KG1 (cell line): ENCODE results near the gene FYN.
"Not testable (repeated sequence)": the region's sequence is repeated elsewhere in the genome, so short reads cannot be mapped to it uniquely, and the experiment has no call there.

ENCODE experiments used
- DNase-seq: peaks from one replicate; lab custom pipeline; 2025; lab: John Stamatoyannopoulos, UW

FYN gene

GRCh38 chr6:111850295-111850937 is 22.8 kb downstream of the FYN start:
- DNase-seq, result no peak

DNA sequence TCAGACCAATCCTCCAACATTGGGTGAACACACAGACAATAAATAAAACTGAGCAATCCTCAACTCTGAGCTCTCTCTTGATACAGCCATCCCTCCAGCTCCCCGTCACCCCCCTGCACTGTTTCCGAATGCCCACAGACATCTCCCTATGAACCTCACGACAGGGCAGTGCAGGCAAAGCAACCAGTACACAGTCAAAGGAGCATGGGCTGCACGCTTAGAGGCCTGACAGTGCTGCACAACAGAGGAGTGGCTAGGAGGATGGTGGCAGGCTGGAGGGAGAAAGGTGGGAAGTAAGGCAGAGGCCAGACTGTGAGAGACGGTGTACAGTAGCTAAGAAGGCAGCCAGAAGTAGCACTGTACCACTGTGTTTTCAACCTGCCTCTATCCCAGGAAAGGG is 24.0 kb downstream of the FYN start:
- no peak for DNase-seq

GRCh38 chr6:111848262-111848812 is 24.9 kb downstream of the FYN start:
- DNase-seq, result no peak

GRCh38 chr6:111846492-111847409 is 26.5 kb downstream of the FYN start:
- no peak for DNase-seq

DNA sequence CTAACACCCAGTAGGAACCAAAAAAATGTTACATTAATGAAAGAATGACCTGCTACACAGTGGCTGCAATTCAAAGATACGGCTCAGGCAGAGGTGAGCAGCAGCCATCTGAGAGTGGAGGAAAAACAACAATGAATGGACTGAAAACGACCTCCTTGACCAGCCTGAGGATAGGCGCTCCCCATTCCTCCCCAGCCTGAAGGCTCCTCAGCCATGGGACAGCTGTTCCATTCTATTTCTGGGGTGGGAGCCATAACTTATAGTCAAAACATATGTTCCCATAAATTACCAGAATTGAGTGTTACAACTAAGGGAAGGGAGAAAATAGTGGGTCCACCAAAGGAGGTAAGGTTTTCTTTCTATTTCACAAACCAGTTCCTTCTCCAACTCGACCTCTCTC is 27.2 kb downstream of the FYN start:
- DNase-seq, result no peak

GRCh38 chr6:111845441-111845871 is 27.8 kb downstream of the FYN start:
- no peak for DNase-seq

DNA sequence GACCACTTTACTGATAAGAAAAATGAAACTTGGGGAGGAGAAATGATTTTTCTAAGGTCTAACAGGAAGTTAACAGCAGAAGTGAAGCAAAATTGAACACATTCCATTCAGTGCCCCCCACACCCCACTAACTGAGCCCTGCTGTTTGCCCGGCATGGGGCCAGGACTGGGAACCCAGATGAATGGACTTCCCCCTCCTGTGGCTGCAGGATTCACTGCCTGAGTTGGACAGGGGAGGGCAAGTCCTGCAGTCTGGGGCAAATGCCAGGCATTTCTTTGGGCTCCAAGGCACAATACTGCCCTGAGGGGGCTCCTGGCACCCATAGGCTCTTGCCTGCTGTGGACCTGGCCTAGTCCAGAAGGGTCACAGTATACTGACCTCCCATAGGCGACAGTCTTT is 28.3 kb downstream of the FYN start:
- no peak for DNase-seq

GRCh38 chr6:111844376-111844775 is 28.9 kb downstream of the FYN start:
- DNase-seq, result no peak

- no peak for DNase-seq
Measured at GRCh38 chr6:111843347-111844147, 29.7 kb downstream of the FYN start.

DNA sequence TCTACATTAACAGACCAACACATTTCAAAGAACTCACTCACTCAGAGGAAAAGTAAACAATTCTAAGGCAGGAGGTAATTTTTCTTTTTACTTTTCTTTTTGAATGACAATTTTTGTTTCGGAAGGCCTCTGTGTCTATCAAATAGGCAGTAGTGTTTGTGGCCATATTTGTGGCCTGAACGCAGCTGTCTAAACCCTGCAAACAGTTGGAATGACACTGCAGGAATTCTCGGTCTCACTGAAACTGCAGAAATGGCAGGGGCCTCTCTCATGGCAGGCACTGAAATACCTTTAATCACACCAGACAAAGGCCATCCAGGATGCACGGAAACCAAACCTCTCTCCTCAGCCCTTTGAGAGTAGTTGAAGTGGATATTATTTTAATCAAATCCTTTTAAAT is 30.4 kb downstream of the FYN start:
- no peak for DNase-seq

GRCh38 chr6:111842271-111842822 is 30.9 kb downstream of the FYN start:
- no peak for DNase-seq

DNA sequence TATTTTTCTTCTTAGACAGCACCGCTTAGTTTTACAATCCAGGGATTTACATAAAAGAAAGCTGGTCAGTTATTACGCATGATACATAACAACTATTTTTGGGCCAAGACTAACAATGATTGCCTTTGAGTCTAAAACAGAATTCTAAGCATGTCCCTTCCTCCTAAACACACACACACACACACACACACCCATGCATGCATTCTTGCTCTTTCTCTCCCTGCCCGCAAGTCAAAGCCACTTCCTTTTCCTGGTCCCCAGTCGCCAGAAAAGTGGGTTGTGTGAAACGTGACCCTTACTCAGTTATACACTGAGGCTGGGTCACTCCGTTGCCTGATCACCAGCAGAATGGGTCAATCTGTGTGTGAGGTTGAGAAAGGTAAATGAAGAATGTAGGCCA is 31.4 kb downstream of the FYN start:
- DNase-seq, result no peak

GRCh38 chr6:111840803-111841202 is 32.4 kb downstream of the FYN start:
- DNase-seq, result no peak

DNA sequence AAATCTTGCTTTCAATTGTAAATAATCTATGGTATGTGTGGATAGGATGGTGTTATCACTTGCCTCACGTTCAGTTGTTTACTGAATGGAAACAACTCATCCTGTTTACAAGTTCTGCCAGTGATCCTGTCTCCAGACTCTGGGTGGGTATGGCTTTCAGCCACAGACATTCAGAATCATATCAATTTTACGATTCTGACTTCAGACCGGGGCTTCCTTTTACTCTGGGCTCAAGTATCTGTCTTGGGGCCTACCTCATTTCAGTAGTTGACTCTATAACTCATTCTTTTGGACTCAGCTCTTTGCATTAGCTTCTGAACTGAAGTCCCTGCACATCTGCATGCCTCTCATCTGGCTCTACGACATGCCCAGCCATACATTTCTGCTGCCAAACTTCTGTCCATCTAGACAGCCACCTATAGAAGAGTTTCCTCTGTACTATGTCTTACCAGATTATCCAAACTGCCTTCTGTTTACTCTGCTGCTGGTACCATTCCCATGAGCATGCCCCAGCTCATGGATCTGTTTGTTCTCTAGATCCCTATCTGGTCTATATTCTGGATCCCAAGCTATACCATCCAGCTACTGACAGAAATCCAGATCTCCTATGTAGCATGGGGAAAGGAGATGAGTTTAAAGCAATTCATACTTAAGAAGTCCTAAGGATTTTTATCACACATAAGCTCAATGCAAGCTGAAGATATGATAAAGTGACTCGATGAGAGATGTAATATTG is 34.3 kb downstream of the FYN start:
- no peak for DNase-seq

DNA sequence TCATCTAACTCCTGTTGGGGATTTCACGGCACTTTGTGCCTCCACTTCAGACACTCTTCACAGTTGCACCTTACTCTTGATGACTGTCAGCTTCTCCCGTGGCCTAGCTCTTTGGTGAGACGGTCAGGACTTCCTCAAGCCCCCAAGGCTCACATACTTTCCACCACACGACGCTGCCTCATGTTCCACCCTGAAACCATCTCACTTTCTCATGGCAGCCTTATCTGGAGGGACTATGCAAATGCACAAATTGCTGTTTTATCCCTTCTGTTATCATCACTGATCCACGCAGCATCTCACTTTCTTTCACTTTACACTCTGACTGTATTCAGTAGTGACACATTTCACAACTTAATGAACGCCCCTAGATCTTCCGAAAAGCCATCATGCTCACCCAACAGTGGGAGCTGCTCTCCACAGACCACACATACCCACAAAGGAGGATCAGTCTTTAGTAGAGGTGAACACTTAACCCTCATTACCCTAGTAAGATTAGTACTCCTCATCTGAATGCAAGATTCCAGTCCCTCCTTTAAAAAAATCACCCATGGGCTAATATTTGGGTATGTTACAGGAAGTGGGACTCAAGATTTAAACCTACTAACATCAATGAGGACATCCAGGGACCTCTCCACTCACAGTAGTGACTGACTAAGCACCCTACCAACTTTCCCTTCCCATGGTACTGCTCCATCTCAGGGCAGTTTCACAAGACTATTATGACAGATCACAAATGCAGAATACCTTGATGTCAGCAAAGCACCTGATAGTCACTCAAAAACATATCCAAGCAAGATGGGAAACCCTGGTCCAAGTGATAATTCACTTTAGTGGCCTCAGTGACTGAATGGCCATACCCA is 35.4 kb downstream of the FYN start:
- DNase-seq, result no peak

- no peak for DNase-seq
Measured at GRCh38 chr6:111837007-111837406, 36.2 kb downstream of the FYN start.

DNA sequence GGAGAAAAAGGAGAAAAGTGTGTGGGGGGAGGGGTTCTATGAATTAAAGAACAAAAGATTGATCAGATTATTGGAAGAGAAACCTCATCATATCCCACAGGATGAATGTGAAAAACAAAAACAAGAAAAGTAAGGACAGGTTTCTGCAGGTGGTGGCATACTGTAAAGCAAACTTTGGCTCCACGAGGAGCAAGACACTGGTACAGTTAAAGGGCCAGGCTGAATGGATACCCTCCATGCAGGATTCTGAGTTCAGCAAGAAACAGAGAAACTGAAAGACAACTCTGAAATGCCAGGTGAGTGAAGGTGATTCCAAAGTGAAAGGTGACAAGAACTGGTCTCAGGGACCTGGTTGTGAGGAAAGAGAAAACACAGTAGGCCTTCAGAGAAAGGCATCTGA is 37.4 kb downstream of the FYN start:
- DNase-seq, result no peak

DNA sequence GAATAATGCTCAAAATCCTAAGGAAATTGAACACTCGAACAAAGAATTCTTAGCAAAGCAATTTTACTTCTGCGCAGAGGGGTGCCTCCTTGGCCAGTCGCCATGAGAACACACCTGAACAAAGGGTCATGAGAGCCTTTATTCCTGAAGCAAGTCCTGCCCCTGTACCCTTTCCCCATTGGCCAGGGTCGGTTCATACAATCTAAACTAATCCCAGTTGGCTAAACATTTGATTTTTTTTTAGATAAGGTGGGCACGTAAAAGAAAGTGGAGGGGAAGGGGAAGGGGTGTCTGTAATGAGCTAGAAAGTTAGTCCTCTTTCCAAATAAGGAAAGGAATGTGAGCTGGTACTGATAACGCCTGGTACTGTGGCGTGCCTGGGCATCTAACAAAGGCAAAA is 37.9 kb downstream of the FYN start:
- DNase-seq, result not testable (repeated sequence)

DNA sequence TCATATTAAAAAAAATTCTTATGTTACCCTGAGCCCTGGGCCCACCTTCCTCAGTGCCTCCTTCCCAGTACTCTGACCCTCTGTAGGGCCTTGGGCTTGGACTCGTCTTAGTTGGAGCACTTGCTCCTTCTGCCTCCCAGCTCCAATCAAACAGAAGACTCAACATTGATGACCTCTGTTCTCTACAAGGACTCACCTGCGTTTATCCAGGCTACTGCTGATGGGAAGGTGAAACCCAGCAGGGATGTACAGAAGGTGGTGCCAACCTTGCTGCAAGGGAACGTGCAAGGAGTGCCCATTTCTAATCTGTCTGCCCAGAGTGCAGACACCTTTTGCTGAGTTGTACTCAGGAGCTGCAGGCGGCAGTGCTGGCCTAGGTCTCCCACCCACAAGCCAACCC is 38.9 kb downstream of the FYN start:
- DNase-seq, result no peak

GRCh38 chr6:111832833-111833418 is 40.3 kb downstream of the FYN start:
- no peak for DNase-seq
